Tibial artery (tissue), 4 donors: Measurements from ENCODE around the gene PLBD2.

Source experiments
- DNase-seq, 2 donors: peaks; one replicate each; pipeline ENCODE4 v3.0.0-alpha.2; 2019
- H3K27ac ChIP-seq, 2 donors: fragments of 200-600 bp; sonication (generic) in 1 of 2; 1 replicate in 1 of 2; 2 replicates in 1 of 2; pipeline ENCODE4 v1.5.1; 2018 to 2019; ENCODE audit warnings: mild to moderate bottlenecking in 1 of 2
- H3K27me3 ChIP-seq, 2 donors: fragments of 200-600 bp; sonication (generic) in 1 of 2; one replicate each; pipeline versions ENCODE4 v1.5.1 to v1.6.0; 2016 to 2019
- H3K36me3 ChIP-seq, 3 donors: fragments of 200-600 bp; sonication (generic) in 2 of 3; one replicate each; pipeline ENCODE4 v1.5.1; 2016 to 2019; ENCODE audit warnings: mild to moderate bottlenecking in 2 of 3
- H3K4me1 ChIP-seq, 4 donors: fragments of 200-600 bp; sonication (generic) in 2 of 4; 1 replicate in 3 of 4; 2 replicates in 1 of 4; pipeline ENCODE4 v1.5.1; 2016 to 2019
- H3K4me3 ChIP-seq, 2 donors: fragments of 200-600 bp; sonication (generic) in 1 of 2; 1 replicate in 1 of 2; 2 replicates in 1 of 2; pipeline ENCODE4 v1.5.1; 2018 to 2019; ENCODE audit warnings: mild to moderate bottlenecking in 2 of 2
- H3K9me3 ChIP-seq, 3 donors: fragments of 200-600 bp; sonication (generic) in 1 of 3; one replicate each; pipeline ENCODE4 v1.5.1; 2016 to 2019
- CTCF ChIP-seq, 2 experiments: fragments of 200-600 bp in 1 of 2; fragments of 450-650 bp in 1 of 2; IDR thresholded peaks; one replicate each; pipeline ENCODE4 v1.5.1; 2017 to 2019; ENCODE audit warnings: antibody characterized with exemption in 2 of 2, mild to moderate bottlenecking in 1 of 2, moderate library complexity in 1 of 2
- intact Hi-C: fragments of 100-400 bp; cut with DNase I; formaldehyde crosslinking; loops from one replicate; pipeline ENCODE4 v1.15.0; 2023; ENCODE audit warnings: low total_unique reads

Gene PLBD2

GRCh38 chr12:113388351-113388750 is 30.0 kb downstream of the PLBD2 start:
- TF ChIP-seq CTCF (IDR thresholded peaks at IDR 0.05): no peak
- no peak for DNase-seq
- intact Hi-C loops: no loop called here
- Histone ChIP-seq H3K36me3 (peaks cover 54 to 87% (median 77%) of the 10 kb centered on the region in 3 donors), H3K27me3 (no peaks in the 10 kb centered on the region), H3K27ac (no peak overlapping the region), H3K9me3 (no peaks in the 10 kb centered on the region), H3K4me3 (no peak overlapping the region), H3K4me1 (no peaks in the 10 kb centered on the region)

- Histone ChIP-seq H3K4me3 (no peak overlapping the region), H3K27ac (no peak overlapping the region), H3K9me3 (no peaks in the 10 kb centered on the region), H3K36me3 (peaks cover 36 to 67% (median 57%) of the 10 kb centered on the region in 3 donors), H3K27me3 (no peaks in the 10 kb centered on the region), H3K4me1 (no peaks in the 10 kb centered on the region)
- intact Hi-C loops: no loop called here
- no peak for TF ChIP-seq CTCF (IDR thresholded peaks at IDR 0.05)
- no peak for DNase-seq
These were observed 32.0 kb downstream of the PLBD2 start for GRCh38 chr12:113390064-113391043.

- no peak for TF ChIP-seq CTCF (IDR thresholded peaks at IDR 0.05)
- Histone ChIP-seq H3K4me3 (no peak overlapping the region), H3K27ac (no peak overlapping the region), H3K4me1 (no peaks in the 10 kb centered on the region), H3K27me3 (no peaks in the 10 kb centered on the region), H3K36me3 (peaks cover 35 to 59% (median 52%) of the 10 kb centered on the region in 3 donors), H3K9me3 (no peaks in the 10 kb centered on the region)
- DNase-seq: no peak
- intact Hi-C loops: no loop called here
These were observed 32.8 kb downstream of the PLBD2 start for GRCh38 chr12:113391145-113391544.

- TF ChIP-seq CTCF (IDR thresholded peaks at IDR 0.05): no peak
- H3K36me3 ChIP-seq: peaks cover 29 to 53% (median 45%) of the 10 kb centered on the region in 3 donors
- intact Hi-C loops: no loop called here
These were observed 33.4 kb downstream of the PLBD2 start for GRCh38 chr12:113391650-113392337.

GRCh38 chr12:113392520-113392919 is 34.1 kb downstream of the PLBD2 start:
- Histone ChIP-seq H3K27ac (no peak overlapping the region), H3K4me1 (no peaks in the 10 kb centered on the region), H3K36me3 (peaks cover 21 to 46% (median 38%) of the 10 kb centered on the region in 3 donors), H3K27me3 (peaks cover 0 to 5% of the 10 kb centered on the region in 2 donors), H3K4me3 (no peak overlapping the region), H3K9me3 (no peaks in the 10 kb centered on the region)
- intact Hi-C loops: no loop called here
- no peak for TF ChIP-seq CTCF (IDR thresholded peaks at IDR 0.05)
- no peak for DNase-seq

More at GRCh38 chr12:113391650-113392337, 33.4 kb downstream of the PLBD2 start:
- no peaks in the 10 kb centered on the region for H3K4me1 ChIP-seq
- H3K27me3 ChIP-seq: no peaks in the 10 kb centered on the region
- H3K4me3 ChIP-seq: no peak overlapping the region
- H3K9me3 ChIP-seq: no peaks in the 10 kb centered on the region
- DNase-seq: no peak
- no peak overlapping the region for H3K27ac ChIP-seq
